B cell (primary cell): ENCODE results near the gene PTCD2. TPM values are rescaled to one million over a fixed set of nuclear protein-coding genes. Genes with fewer than 3 reads are reported as not detected.

Experiments
- ATAC-seq: fragments of 200-7000 bp; cut with Tn5 transposase; one replicate; pipeline ENCODE4 v1.10.0; 2021; ENCODE audit warnings: low read depth, mild to moderate bottlenecking, moderate number of reproducible peaks, moderate library complexity
- CTCF ChIA-PET: fragments of 350-600 bp; sonication (Branson Sonifier 250); formaldehyde crosslinking; loops from one replicate; lab custom pipeline; 2021; ENCODE audit warnings: antibody characterized with exemption, inconsistent platforms; lab: Charles Lee
- POLR2A ChIA-PET: fragments of 350-600 bp; sonication (Branson Sonifier 250); formaldehyde crosslinking; loops from one replicate; lab custom pipeline; 2021; ENCODE audit warnings: antibody characterized with exemption; lab: Charles Lee
- DNase-seq: peaks from one replicate; pipeline ENCODE4 v3.0.0; 2013
- H2AFZ ChIP-seq: 2 replicates; pipeline ENCODE4 v1.6.1; 2012; ENCODE audit warnings: mild to moderate bottlenecking, low read depth, low read length; ENCODE audit not compliant: insufficient read depth, poor library complexity, severe bottlenecking
- H3K27ac ChIP-seq, 2 donors: 1 replicate in 1 of 2; 2 replicates in 1 of 2; pipeline ENCODE4 v1.5.1; 2012 to 2013; ENCODE audit warnings: low read length in 2 of 2, mild to moderate bottlenecking in 2 of 2, moderate library complexity in 1 of 2
- H3K27me3 ChIP-seq, 4 experiments: fragments of 200-600 bp in 1 of 4; sonication (generic) in 1 of 4; replicated peaks in 1 of 4; 1 replicate in 2 of 4; 2 replicates in 2 of 4; pipeline versions ENCODE4 v1.6.1 to v1.7.0; 2013 to 2016; ENCODE audit warnings: low read length in 3 of 4, mild to moderate bottlenecking in 2 of 4, mixed read lengths in 1 of 4, moderate library complexity in 1 of 4; ENCODE audit not compliant: insufficient read depth in 4 of 4, control insufficient read depth in 3 of 4; ENCODE audit errors: control extremely low read depth in 1 of 4
- H3K36me3 ChIP-seq, 2 experiments: replicated peaks in 1 of 2; 1 replicate in 1 of 2; 2 replicates in 1 of 2; pipeline versions ENCODE4 v1.6.1 to v1.7.1; 2013; ENCODE audit warnings: low read length in 1 of 2; ENCODE audit not compliant: insufficient read depth in 2 of 2, control insufficient read depth in 1 of 2; ENCODE audit errors: control extremely low read depth in 1 of 2, extremely low read depth in 1 of 2
- H3K4me1 ChIP-seq, 2 donors: fragments of 200-600 bp in 1 of 2; sonication (generic) in 1 of 2; 1 replicate in 1 of 2; 2 replicates in 1 of 2; pipeline versions ENCODE4 v1.5.1 to v1.6.1; 2013 to 2017; ENCODE audit warnings: low read length in 2 of 2; ENCODE audit not compliant: control insufficient read depth in 2 of 2, insufficient read depth in 2 of 2
- H3K4me2 ChIP-seq: replicated peaks from 2 replicates; pipeline ENCODE3; 2012; ENCODE audit warnings: mild to moderate bottlenecking, low read depth, low read length; ENCODE audit not compliant: poor library complexity, severe bottlenecking
- H3K4me3 ChIP-seq, 5 experiments: fragments of 200-600 bp in 1 of 5; sonication (generic) in 1 of 5; 1 replicate in 3 of 5; 2 replicates in 2 of 5; pipeline versions ENCODE4 v1.5.1 to v1.7.0; 2011 to 2016; ENCODE audit warnings: low read length in 4 of 5, mild to moderate bottlenecking in 4 of 5, low read depth in 2 of 5, control low read depth in 1 of 5, moderate library complexity in 1 of 5; ENCODE audit not compliant: insufficient read depth in 1 of 5; ENCODE audit errors: control extremely low read depth in 1 of 5, extremely low read depth in 1 of 5
- H3K79me2 ChIP-seq: fragments of 200-600 bp; sonication (generic); one replicate; pipeline ENCODE4 v1.6.0; 2016; ENCODE audit warnings: low read length; ENCODE audit not compliant: control insufficient read depth, insufficient read depth
- H3K9ac ChIP-seq: fragments of 200-600 bp; sonication (generic); 2 replicates; pipeline ENCODE4 v1.6.1; 2017; ENCODE audit warnings: mild to moderate bottlenecking, low read length, moderate library complexity
- H3K9me3 ChIP-seq, 3 donors: one replicate each; pipeline versions ENCODE4 v1.6.1 to v1.7.1; 2013; ENCODE audit warnings: low read length in 2 of 3; ENCODE audit not compliant: control insufficient read depth in 2 of 3, insufficient read depth in 1 of 3; ENCODE audit errors: control extremely low read depth in 1 of 3
- H4K20me1 ChIP-seq: 2 replicates; pipeline ENCODE4 v1.6.0; 2012; ENCODE audit warnings: mild to moderate bottlenecking, low read length; ENCODE audit not compliant: insufficient read depth, control insufficient read depth, poor library complexity, severe bottlenecking
- H3K27ac Mint-ChIP-seq: one replicate; pipeline ENCODE4 v1.8.0; 2021; ENCODE audit warnings: mixed read lengths
- H3K27me3 Mint-ChIP-seq: one replicate; pipeline ENCODE4 v1.8.0; 2021; ENCODE audit warnings: mixed read lengths
- H3K4me1 Mint-ChIP-seq: one replicate; pipeline ENCODE4 v1.8.0; 2021; ENCODE audit warnings: mixed read lengths
- H3K4me3 Mint-ChIP-seq: one replicate; pipeline ENCODE4 v1.8.0; 2021; ENCODE audit warnings: mixed read lengths
- H3K9me3 Mint-ChIP-seq: one replicate; pipeline ENCODE4 v1.8.0; 2022; ENCODE audit warnings: mixed read lengths; ENCODE audit not compliant: insufficient read depth
- CTCF ChIP-seq: fragments of 200-600 bp; IDR thresholded peaks from one replicate; pipeline ENCODE4 v1.8.0; 2022; ENCODE audit warnings: antibody characterized with exemption, mild to moderate bottlenecking
- EZH2 ChIP-seq: IDR thresholded peaks from 2 replicates; pipeline ENCODE4 v1.6.1; 2012; ENCODE audit warnings: borderline replicate concordance, low read depth, mild to moderate bottlenecking, moderate library complexity, low read length; ENCODE audit not compliant: insufficient read depth, poor library complexity, severe bottlenecking
- WGBS: methylation state at CpG from one replicate; pipeline ENCODE4 v1.1.5; 2013; ENCODE audit warnings: missing lambda C conversion rate; ENCODE audit not compliant: insufficient coverage; 5-methylcytosine and 5-hydroxymethylcytosine counted together
- intact Hi-C: fragments of 100-400 bp; cut with micrococcal nuclease; formaldehyde crosslinking; loops from one replicate; pipeline ENCODE4 v1.10.0; 2022
- polyA plus RNA-seq: library from polyadenylated mRNA; depleted of rRNA; stranded (reverse); fragments of >200 nt; gene quantifications from 2 replicates; pipeline ENCODE4 v1.2.3, GENCODE V29; 2012
- total RNA-seq, 2 donors: library from RNA; stranded (reverse); fragments of 120-200 nt in 1 of 2; gene quantifications; 1 replicate in 1 of 2; 2 replicates in 1 of 2; pipeline versions ENCODE4 v1.2.3 to v1.2.4, GENCODE V29; 2013 to 2022

Gene PTCD2
- total and polyA plus RNA-seq, 2 donors (not counting 1 experiment from before 2014, with no cell fraction given): 3.7 to 10.5 TPM

DNA sequence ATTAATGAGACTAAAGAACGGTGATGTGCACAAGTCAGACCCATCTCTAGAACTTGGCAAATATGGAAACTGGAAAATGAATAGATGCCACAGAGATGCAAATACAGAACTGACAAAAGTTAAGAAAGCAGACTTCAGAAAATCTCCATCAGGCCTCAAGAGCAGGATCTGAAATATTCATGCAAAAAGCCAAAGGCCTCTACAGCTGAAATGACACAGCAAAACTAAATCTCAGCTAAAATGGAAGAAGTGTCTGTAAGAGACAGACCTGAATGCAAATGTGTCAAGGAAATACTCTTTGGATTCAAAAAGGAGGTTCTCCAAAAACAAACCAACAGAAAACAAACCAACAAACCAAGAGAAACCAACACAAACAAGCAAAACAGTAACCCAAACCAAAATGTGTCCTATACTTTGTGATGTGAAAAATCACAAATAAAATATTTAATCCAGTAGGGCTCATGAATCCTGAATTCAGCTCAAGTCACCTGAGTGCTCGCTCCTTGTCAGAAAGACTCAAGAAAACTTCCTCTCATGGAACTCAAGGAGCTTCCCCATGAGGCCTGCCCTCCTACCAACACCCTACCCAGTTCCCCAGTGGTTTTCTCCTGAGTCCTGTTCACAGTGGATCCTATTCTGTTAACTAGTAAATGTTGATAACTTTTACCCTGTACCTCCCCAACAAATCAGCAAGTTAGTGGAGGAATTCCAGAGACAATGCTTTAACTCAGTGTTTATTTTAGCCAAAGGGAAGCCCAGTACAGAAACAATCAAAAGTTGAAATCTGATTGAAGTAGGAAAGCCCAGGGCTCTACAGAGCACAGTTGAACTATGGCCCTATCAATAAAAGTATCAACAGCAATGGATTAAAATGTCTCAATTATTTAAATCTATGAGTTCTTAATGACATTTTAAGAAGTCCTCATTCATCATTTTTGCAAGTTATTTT, 14.7 kb upstream of the PTCD2 start:
- no peak overlapping the region for H3K9ac ChIP-seq
- peaks cover 28 to 47% of the 10 kb centered on the region in 2 donors for H3K4me1 ChIP-seq
- Mint-ChIP-seq H3K9me3 (no peaks in the 10 kb centered on the region), H3K27me3 (no peaks in the 10 kb centered on the region), H3K4me1 (peaks cover 65% of the 10 kb centered on the region), H3K4me3 (peak overlapping the region; percentile 32), H3K27ac (peak overlapping the region; percentile 89)
- DNase-seq: no peak
- peaks cover 0 to 14% of the 10 kb centered on the region in 2 experiments for H3K36me3 ChIP-seq
- H3K27me3 ChIP-seq: no peaks in the 10 kb centered on the region
- intact Hi-C loops: loop anchor here (5.0 to 10.0 kb wide), 4 partner anchors 38 to 851 kb away; partner anchors contain the start of genes BDP1, MCCC2 and TNPO1
- 100% methylated on average over 1 of the region's 2 CpGs for WGBS
- no peak overlapping the region for H2AFZ ChIP-seq
- H3K9me3 ChIP-seq: no peaks in the 10 kb centered on the region
- no peak overlapping the region for H3K4me3 ChIP-seq
- CTCF ChIA-PET: interaction anchor here (1.0 to 2.0 kb wide), 3 partner anchors 10 to 16 kb away, joined by 3 to 7 read pairs (median 4); no protein-coding TSS in a partner anchor
- ATAC-seq: no peak
- no peaks in the 10 kb centered on the region for H4K20me1 ChIP-seq
- H3K4me2 ChIP-seq: peak overlapping the region; percentile 35
- H3K79me2 ChIP-seq: peaks cover 52% of the 10 kb centered on the region
- POLR2A ChIA-PET: no interaction called here
- no peak for TF ChIP-seq EZH2
- TF ChIP-seq CTCF: no peak
- peak overlapping the region in 1 of 2 donors; percentile 96 for H3K27ac ChIP-seq
